H9 (cell line): ENCODE data around the gene CPNE5. TPM values are rescaled to one million over a fixed set of nuclear protein-coding genes. Genes with fewer than 3 reads are reported as not detected.
A peak's percentile ranks its signal among the peaks of the same experiment; 100 is the strongest.

ENCODE experiments used
- DNase-seq: peaks from one replicate; pipeline ENCODE4 v3.0.0-alpha.2; 2017
- H2AFZ ChIP-seq: one replicate; pipeline ENCODE4 v1.6.1; 2013; ENCODE audit warnings: mild to moderate bottlenecking, low read length, control low read depth, moderate library complexity
- H2AK5ac ChIP-seq: 2 replicates; pipeline ENCODE4 v1.6.1; 2013; ENCODE audit warnings: low read length, control low read depth, mixed read lengths; ENCODE audit not compliant: insufficient read length
- H2BK120ac ChIP-seq: one replicate; pipeline ENCODE4 v1.6.1; 2013; ENCODE audit warnings: low read depth, mild to moderate bottlenecking, low read length, control low read depth, inconsistent platforms; ENCODE audit not compliant: poor library complexity, severe bottlenecking
- H2BK12ac ChIP-seq: 2 replicates; pipeline ENCODE4 v1.6.1; 2013; ENCODE audit warnings: low read length, control low read depth, mixed read lengths, low read depth; ENCODE audit not compliant: insufficient read length
- H2BK15ac ChIP-seq: 2 replicates; pipeline ENCODE4 v1.6.1; 2013; ENCODE audit warnings: low read depth, low read length, control low read depth
- H2BK20ac ChIP-seq: one replicate; pipeline ENCODE4 v1.6.1; 2013; ENCODE audit warnings: low read depth, mild to moderate bottlenecking, low read length, control low read depth, inconsistent platforms; ENCODE audit not compliant: poor library complexity, severe bottlenecking
- H2BK5ac ChIP-seq: 2 replicates; pipeline ENCODE4 v1.6.1; 2013; ENCODE audit warnings: low read length, control low read depth, mixed read lengths; ENCODE audit not compliant: insufficient read length
- H3K14ac ChIP-seq: 2 replicates; pipeline ENCODE4 v1.6.1; 2013; ENCODE audit warnings: low read length, control low read depth; ENCODE audit not compliant: insufficient read depth
- H3K18ac ChIP-seq: 2 replicates; pipeline ENCODE4 v1.6.1; 2013; ENCODE audit warnings: low read depth, mild to moderate bottlenecking, mixed read lengths, low read length, control low read depth; ENCODE audit not compliant: insufficient read length
- H3K23ac ChIP-seq: 2 replicates; pipeline ENCODE4 v1.6.1; 2013; ENCODE audit warnings: low read length, control low read depth, mixed read lengths, low read depth; ENCODE audit not compliant: insufficient read length
- H3K23me2 ChIP-seq: 2 replicates; pipeline ENCODE4 v1.6.1; 2013; ENCODE audit warnings: low read depth, mild to moderate bottlenecking, mixed read lengths, low read length, control low read depth; ENCODE audit not compliant: insufficient read length, poor library complexity, severe bottlenecking
- H3K27ac ChIP-seq: 2 replicates; pipeline ENCODE4 v1.5.1; 2013; ENCODE audit warnings: low read length, control low read depth, mixed read lengths, low read depth; ENCODE audit not compliant: insufficient read length
- H3K27me3 ChIP-seq: 2 replicates; pipeline ENCODE4 v1.6.1; 2013; ENCODE audit warnings: low read length, control low read depth, inconsistent platforms; ENCODE audit not compliant: insufficient read depth
- H3K4ac ChIP-seq: 2 replicates; pipeline ENCODE4 v1.6.1; 2013; ENCODE audit warnings: low read depth, mild to moderate bottlenecking, control low read depth, inconsistent platforms, low read length, moderate library complexity
- H3K4me1 ChIP-seq: 2 replicates; pipeline ENCODE4 v1.6.1; 2013; ENCODE audit warnings: low read length, control low read depth, inconsistent platforms; ENCODE audit not compliant: insufficient read depth
- H3K4me2 ChIP-seq: 2 replicates; pipeline ENCODE4 v1.6.1; 2013; ENCODE audit warnings: low read length, control low read depth, mixed read lengths; ENCODE audit not compliant: insufficient read length, insufficient read depth
- H3K56ac ChIP-seq: 2 replicates; pipeline ENCODE4 v1.6.1; 2013; ENCODE audit warnings: low read depth, mild to moderate bottlenecking, mixed read lengths, low read length, control low read depth; ENCODE audit not compliant: insufficient read length
- H3K79me1 ChIP-seq: 2 replicates; pipeline ENCODE4 v1.6.1; 2013; ENCODE audit warnings: low read depth, mild to moderate bottlenecking, moderate library complexity, low read length, control low read depth, inconsistent platforms; ENCODE audit not compliant: insufficient read depth, poor library complexity, severe bottlenecking
- H3K79me2 ChIP-seq: 2 replicates; pipeline ENCODE4 v1.6.1; 2013; ENCODE audit warnings: low read length, control low read depth, inconsistent platforms; ENCODE audit not compliant: insufficient read depth
- H3K9ac ChIP-seq: 2 replicates; pipeline ENCODE4 v1.6.1; 2013; ENCODE audit warnings: low read length, control low read depth, mixed read lengths; ENCODE audit not compliant: insufficient read length; ENCODE audit errors: extremely low read depth
- H3K9me3 ChIP-seq: one replicate; pipeline ENCODE4 v1.6.1; 2013; ENCODE audit warnings: low read depth, low read length, inconsistent platforms; ENCODE audit not compliant: control insufficient read depth
- H3T11ph ChIP-seq: one replicate; pipeline ENCODE4 v1.6.1; 2013; ENCODE audit warnings: mild to moderate bottlenecking, low read length, control low read depth, inconsistent platforms
- H4K20me1 ChIP-seq: one replicate; pipeline ENCODE4 v1.6.1; 2013; ENCODE audit not compliant: control insufficient read depth, insufficient read length, insufficient read depth
- H4K5ac ChIP-seq: 2 replicates; pipeline ENCODE4 v1.6.1; 2013; ENCODE audit warnings: low read depth, mild to moderate bottlenecking, mixed read lengths, low read length, control low read depth; ENCODE audit not compliant: insufficient read length
- H4K8ac ChIP-seq: replicated peaks from 2 replicates; pipeline ENCODE4 v1.6.1; 2013; ENCODE audit warnings: low read length, control low read depth, mixed read lengths, low read depth; ENCODE audit not compliant: insufficient read length
- H4K91ac ChIP-seq: 2 replicates; pipeline ENCODE4 v1.6.1; 2013; ENCODE audit warnings: low read depth, mild to moderate bottlenecking, moderate library complexity, mixed read lengths, low read length, control low read depth; ENCODE audit not compliant: insufficient read length
- H3K27ac Mint-ChIP-seq, 3 experiments: 2 replicates in 2 of 3; 3 replicates in 1 of 3; pipeline ENCODE4 v1.8.0; 2020 to 2021; ENCODE audit warnings: mixed read lengths in 3 of 3, mild to moderate bottlenecking in 1 of 3, moderate library complexity in 1 of 3
- H3K27me3 Mint-ChIP-seq: 2 replicates; pipeline ENCODE4 v1.8.0; 2021; ENCODE audit warnings: low read depth, mild to moderate bottlenecking, moderate library complexity, mixed read lengths
- H3K36me3 Mint-ChIP-seq, 3 experiments: 2 replicates in 2 of 3; 3 replicates in 1 of 3; pipeline ENCODE4 v1.8.0; 2020 to 2021; ENCODE audit warnings: low read depth in 3 of 3, mixed read lengths in 3 of 3; ENCODE audit not compliant: insufficient read depth in 1 of 3
- H3K4me1 Mint-ChIP-seq, 2 experiments: 2 replicates each; pipeline ENCODE4 v1.8.0; 2020; ENCODE audit warnings: mixed read lengths in 2 of 2
- H3K4me3 Mint-ChIP-seq, 2 experiments: 2 replicates in 1 of 2; 3 replicates in 1 of 2; pipeline ENCODE4 v1.8.0; 2020 to 2021; ENCODE audit warnings: mild to moderate bottlenecking in 2 of 2, mixed read lengths in 2 of 2, moderate library complexity in 1 of 2
- H3K9me3 Mint-ChIP-seq, 2 experiments: 2 replicates in 1 of 2; 3 replicates in 1 of 2; pipeline ENCODE4 v1.8.0; 2020; ENCODE audit warnings: mild to moderate bottlenecking in 2 of 2, mixed read lengths in 2 of 2, moderate library complexity in 1 of 2
- CTCF ChIP-seq: fragments of 200-600 bp; sonication (generic); conservative IDR thresholded peaks from 3 replicates; pipeline ENCODE4 v1.8.0; 2021; ENCODE audit warnings: antibody characterized with exemption, mild to moderate bottlenecking
- WGBS: extraction: QIAGEN DNeasy Blood & Tissue Kit; methylation state at CpG from one replicate; pipeline ENCODE4 v1.1.7; 2013; ENCODE audit warnings: missing lambda C conversion rate, low lambda C conversion rate, mixed read lengths; ENCODE audit not compliant: insufficient read length; ENCODE audit errors: extremely low coverage; 5-methylcytosine and 5-hydroxymethylcytosine counted together
- total RNA-seq: library from RNA; stranded (reverse); gene quantifications from 2 replicates; pipeline ENCODE4 v1.2.1, GENCODE V29; 2021

Gene CPNE5
- total RNA-seq, 1 experiment from 2014 or later: 0.52 TPM

GRCh38 chr6:36791521-36792135 lies 47.6 kb downstream of the CPNE5 start:
- H3K4me3 Mint-ChIP-seq: no peak overlapping the region
- H3K27me3 ChIP-seq: no peaks in the 10 kb centered on the region
- peaks cover 2 to 4% of the 10 kb centered on the region in 2 experiments; a peak in 3 of 5 replicates for H3K9me3 Mint-ChIP-seq
- H3K18ac ChIP-seq: no peak overlapping the region
- H2AFZ ChIP-seq: no peak overlapping the region
- TF ChIP-seq CTCF: no peak
- no peak for DNase-seq
- no peak overlapping the region for H3K23ac ChIP-seq
- H3K9ac ChIP-seq: no peak overlapping the region
- H2BK120ac ChIP-seq: no peak overlapping the region
- peak overlapping the region in 2 of 3 experiments; percentile 49 to 90; a peak in 2 of 7 replicates for H3K27ac Mint-ChIP-seq
- H3T11ph ChIP-seq: no peak overlapping the region
- no peaks in the 10 kb centered on the region; a peak in 1 of 7 replicates for H3K36me3 Mint-ChIP-seq
- no peak overlapping the region for H4K5ac ChIP-seq
- H3K14ac ChIP-seq: peak overlapping the region; percentile 41; the same call in 1 of the 2 replicates
- no peak overlapping the region for H3K4ac ChIP-seq
- no peak overlapping the region for H2BK12ac ChIP-seq
- H4K8ac ChIP-seq: no peak overlapping the region
- peaks cover 32 to 76% of the 10 kb centered on the region in 2 experiments for H3K4me1 Mint-ChIP-seq
- H3K9me3 ChIP-seq: no peaks in the 10 kb centered on the region
- H3K4me2 ChIP-seq: no peak overlapping the region
- H2AK5ac ChIP-seq: no peak overlapping the region
- H3K4me1 ChIP-seq: peaks cover 8% of the 10 kb centered on the region; the same call in 1 of the 2 replicates
- H2BK5ac ChIP-seq: no peak overlapping the region
- no peaks in the 10 kb centered on the region for H3K79me1 ChIP-seq
- no peak overlapping the region for H4K91ac ChIP-seq
- no CpG with 5 or more reads among the region's 10 CpGs for WGBS
- H3K79me2 ChIP-seq: no peaks in the 10 kb centered on the region
- no peaks in the 10 kb centered on the region for H4K20me1 ChIP-seq
- H2BK15ac ChIP-seq: no peak overlapping the region
- no peak overlapping the region for H3K27ac ChIP-seq
- H3K23me2 ChIP-seq: peaks cover 4% of the 10 kb centered on the region
- H2BK20ac ChIP-seq: no peak overlapping the region
- H3K27me3 Mint-ChIP-seq: peaks cover 4% of the 10 kb centered on the region
- H3K56ac ChIP-seq: no peak overlapping the region
